HL-60 (cell line): ENCODE data around the gene ITCH.
A peak's percentile ranks its signal among the peaks of the same experiment; 100 is the strongest.
"Not testable (repeated sequence)": the region's sequence is repeated elsewhere in the genome, so short reads cannot be mapped to it uniquely, and the experiment has no call there.

Source experiments
- DNase-seq, 2 experiments: peaks; one replicate each; pipeline ENCODE4 v3.0.0-alpha.2; 2010 to 2020; ENCODE audit warnings: low read depth in 1 of 2, low spot score in 1 of 2
- H3K27ac ChIP-seq: fragments of 250-450 bp; sonication (Bioruptor Pico); replicated peaks from 2 replicates; pipeline ENCODE4 v1.5.1; 2020; ENCODE audit warnings: mild to moderate bottlenecking, moderate library complexity
- H3K27me3 ChIP-seq: fragments of 250-450 bp; sonication (Bioruptor Pico); 2 replicates; pipeline ENCODE4 v1.5.1; 2021; ENCODE audit warnings: mild to moderate bottlenecking, moderate library complexity; ENCODE audit not compliant: insufficient read depth, poor library complexity, severe bottlenecking
- H3K4me3 ChIP-seq: replicated peaks from 2 replicates; pipeline ENCODE4 v1.5.1; 2011; ENCODE audit warnings: mild to moderate bottlenecking, control low read depth, low read length; ENCODE audit not compliant: insufficient read depth
- CTCF ChIP-seq: IDR thresholded peaks from one replicate; pipeline ENCODE4 v1.5.1; 2011; ENCODE audit warnings: low read length, control low read depth, inconsistent platforms; ENCODE audit not compliant: insufficient read depth
- GABPA ChIP-seq: IDR thresholded peaks from 2 replicates; pipeline ENCODE4 v1.6.1; 2012; ENCODE audit warnings: low read depth
- POLR2AphosphoS5 ChIP-seq: IDR thresholded peaks from 2 replicates; pipeline ENCODE4 v1.6.1; 2012; ENCODE audit warnings: low read depth
- REST ChIP-seq: IDR thresholded peaks from 2 replicates; pipeline ENCODE4 v1.6.1; 2012; ENCODE audit warnings: low read depth; ENCODE audit not compliant: insufficient replicate concordance
- SPI1 ChIP-seq: IDR thresholded peaks from 2 replicates; pipeline ENCODE4 v1.6.1; 2012; ENCODE audit warnings: low read depth, mild to moderate bottlenecking, borderline replicate concordance

The ITCH gene

DNA sequence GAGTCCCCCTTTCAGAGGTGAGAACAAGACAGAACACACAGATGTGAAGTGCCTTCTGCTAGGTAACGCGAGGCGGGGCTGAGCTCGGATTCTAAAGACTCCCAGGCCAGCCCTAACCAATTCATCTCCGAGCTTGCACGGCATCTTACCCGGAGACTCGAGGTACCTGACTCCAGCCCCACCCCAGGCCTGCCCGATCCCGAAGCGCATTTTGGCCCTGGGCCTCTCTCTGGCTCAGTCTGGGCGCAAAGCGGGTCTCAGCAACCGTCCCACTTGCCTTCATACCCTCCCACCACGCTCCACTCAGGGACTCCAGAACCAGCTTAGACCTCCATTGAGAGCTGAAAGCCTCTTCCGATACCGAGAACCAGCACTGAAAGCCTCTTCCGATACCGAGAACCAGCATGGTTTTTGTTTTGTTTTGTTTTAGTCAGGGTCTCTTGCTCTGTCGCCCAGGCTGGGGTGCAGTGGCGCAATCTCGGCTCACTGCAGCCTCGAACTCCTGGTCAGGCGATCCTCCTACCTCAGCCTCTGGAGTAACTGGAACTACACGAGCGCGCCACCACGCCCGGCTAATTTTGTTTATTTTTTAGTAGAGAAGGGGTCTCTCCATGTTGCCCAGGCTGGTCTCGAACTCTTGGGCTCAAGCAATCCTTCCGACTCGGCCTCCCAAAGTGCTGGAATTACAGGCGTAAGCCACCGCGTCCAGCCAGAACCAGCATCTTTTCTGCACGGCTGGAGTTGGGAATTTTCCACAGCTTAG is 152.6 kb downstream of the ITCH start:
- Histone ChIP-seq H3K27ac (peak overlapping the region; percentile 80), H3K27me3 (no peaks in the 10 kb centered on the region), H3K4me3 (peak overlapping the region; percentile 93)
- peak; percentile 58 to 80 for DNase-seq
- 0 out of 2 replicates have a peak, but pooled peaks have one; percentile 56 for TF ChIP-seq POLR2AphosphoS5
- TF ChIP-seq SPI1 = no peak

DNA sequence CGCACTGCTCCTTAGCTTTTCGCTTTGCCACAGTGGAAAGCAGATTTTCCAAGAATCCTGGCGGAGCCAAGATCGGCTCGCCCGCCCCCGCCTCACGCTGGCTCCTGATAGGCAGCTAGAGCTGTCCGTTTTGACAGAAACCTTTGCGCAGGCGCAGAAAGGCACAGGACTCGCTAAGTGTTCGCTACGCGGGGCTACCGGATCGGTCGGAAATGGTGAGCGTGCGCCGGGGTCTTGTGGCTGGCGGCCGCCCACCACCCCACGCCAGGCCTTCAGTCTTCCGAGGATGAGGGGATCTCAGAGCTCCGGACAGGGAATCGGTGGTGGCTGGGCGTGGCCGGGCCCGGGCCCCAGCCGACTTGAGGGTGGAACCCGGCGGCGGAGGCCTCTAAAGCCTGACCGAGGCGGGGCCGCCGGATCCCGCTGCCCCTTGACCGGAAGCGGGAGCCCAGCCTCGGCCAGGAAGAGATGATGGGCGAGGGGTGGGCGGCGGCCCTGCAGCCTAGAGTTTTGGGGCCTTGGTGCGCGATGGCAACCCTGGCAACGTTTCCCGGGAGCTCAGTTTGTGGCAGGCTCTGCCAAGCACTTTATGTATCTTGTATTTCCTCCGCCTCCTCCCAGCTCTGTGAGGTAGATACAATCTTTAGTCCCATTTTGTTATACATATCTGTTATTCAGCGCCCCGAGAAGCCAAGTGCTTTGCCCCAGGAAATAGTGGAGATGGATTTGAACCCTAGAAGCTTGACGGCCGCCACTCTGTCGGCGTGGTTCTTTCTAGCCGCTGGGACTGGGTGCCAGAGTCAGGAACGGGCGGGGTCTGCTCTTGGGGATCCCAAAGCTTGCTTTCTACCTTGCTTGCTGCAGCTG is 153.4 kb downstream of the ITCH start, which contains the start of gene DYNLRB1:
TSS of gene DYNLRB1 (plus strand) at position 176 of the 867 bp plus-strand sequence. CDS start at position 213, 37 bp downstream.
- TF ChIP-seq POLR2AphosphoS5 = peak; percentile 61
- peak; percentile 54; the same call in 1 of the 2 replicates for TF ChIP-seq GABPA
- TF ChIP-seq REST = no peak
- no peak for TF ChIP-seq SPI1
- TF ChIP-seq CTCF = no peak
- Histone ChIP-seq H3K4me3 (peak within 1 kb of the TSS; percentile 93), H3K27me3 (no peaks in the 10 kb centered on the region), H3K27ac (peak within 1 kb of the TSS; percentile 80)
- peak; percentile 89 to 95 for DNase-seq

DNA sequence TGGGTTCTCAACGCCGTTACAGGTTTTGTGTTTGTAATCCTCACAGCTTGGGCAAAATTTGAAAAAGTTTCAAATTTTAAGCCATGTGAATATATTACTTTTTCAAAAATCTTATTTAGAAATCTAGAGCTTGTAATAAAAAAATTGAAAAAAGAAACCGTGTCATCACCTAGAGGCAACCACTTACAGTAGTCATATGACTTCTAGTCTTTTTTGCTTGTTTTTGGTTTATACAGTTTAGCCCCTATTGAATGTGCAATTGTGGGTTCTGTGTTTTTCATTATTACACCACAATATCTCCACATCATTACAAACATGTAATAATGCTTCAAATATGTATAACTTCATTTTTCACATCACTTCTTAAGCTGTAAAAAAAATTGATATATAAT is 154.0 kb downstream of the ITCH start:
- TF ChIP-seq CTCF = no peak
- TF ChIP-seq GABPA = no peak
- TF ChIP-seq POLR2AphosphoS5 = no peak
- TF ChIP-seq REST = no peak
- TF ChIP-seq SPI1 = no peak
- peak overlapping the region; percentile 80 for H3K27ac ChIP-seq
- H3K4me3 ChIP-seq = peak overlapping the region; percentile 93
- no peak for DNase-seq
- H3K27me3 ChIP-seq = no peaks in the 10 kb centered on the region

DNA sequence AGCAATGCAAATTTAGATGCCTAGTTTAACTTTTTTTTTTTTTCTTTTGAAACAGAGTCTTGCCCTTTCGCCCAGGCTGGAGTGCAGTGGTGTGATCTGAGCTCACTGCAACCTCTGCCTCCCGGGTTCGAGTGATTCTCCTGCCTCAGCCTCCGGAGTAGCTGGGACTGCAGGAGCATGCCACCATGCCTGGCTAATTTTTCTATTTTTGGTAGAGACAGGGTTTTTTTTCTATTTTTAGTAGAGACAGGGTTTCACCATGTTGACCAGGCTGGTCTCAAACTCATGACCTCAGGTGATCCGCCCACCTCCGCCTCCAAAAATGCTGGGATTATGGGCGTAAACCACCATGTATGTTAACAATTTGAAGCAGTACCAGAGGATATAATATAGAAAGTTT is 155.8 kb downstream of the ITCH start:
- not testable (repeated sequence) for H3K4me3 ChIP-seq, H3K27ac ChIP-seq, H3K27me3 ChIP-seq, DNase-seq

DNA sequence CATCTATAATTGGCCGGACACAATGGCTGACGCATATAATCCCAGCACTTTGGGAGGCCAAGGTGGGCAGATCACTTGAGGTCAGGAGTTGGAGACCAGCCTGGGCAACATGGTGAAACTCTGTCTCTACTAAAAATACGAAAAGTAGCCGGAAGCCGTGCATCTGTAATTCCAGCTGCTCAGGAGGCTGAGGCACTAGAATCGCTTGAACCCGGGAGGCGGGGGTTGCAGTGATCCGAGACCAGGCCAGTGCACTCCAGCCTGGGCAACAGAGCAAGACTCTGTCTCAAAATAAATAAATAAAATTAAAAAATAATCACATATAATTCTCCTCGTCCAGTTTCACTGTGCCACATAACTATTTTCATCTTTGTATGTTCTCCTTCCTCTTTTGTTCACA is 156.8 kb downstream of the ITCH start:
- DNase-seq, H3K27me3 ChIP-seq, H3K4me3 ChIP-seq, H3K27ac ChIP-seq: not testable (repeated sequence)
